HT1080 (cell line): ENCODE results near the gene CD300E. TPM values are rescaled to one million over a fixed set of nuclear protein-coding genes. Genes with fewer than 3 reads are reported as not detected.
A peak's percentile ranks its signal among the peaks of the same experiment; 100 is the strongest.
"Not testable (repeated sequence)": the region's sequence is repeated elsewhere in the genome, so short reads cannot be mapped to it uniquely, and the experiment has no call there.

Source experiments
- DNase-seq: peaks from one replicate; pipeline ENCODE4 v3.0.0-alpha.2; 2015; ENCODE audit warnings: low read depth
- polyA plus RNA-seq, 2 experiments: library from polyadenylated mRNA; depleted of rRNA; stranded (reverse); fragments of >200 nt; gene quantifications; 2 replicates each; pipeline ENCODE4 v1.2.3, GENCODE V29; 2015
- total RNA-seq: library from RNA; depleted of rRNA; stranded (reverse); fragments of >200 nt; shearing (Covaris generic); gene quantifications from 2 replicates; pipeline ENCODE4 v1.2.3, GENCODE V29; 2014; rRNA removed

The CD300E gene
- total RNA-seq = not detected in 2 replicates
- polyA plus RNA-seq (2015; cell fraction: cytosol; rRNA removed) = not detected in 2 replicates
- not detected in 2 replicates for polyA plus RNA-seq (2015; cell fraction: nucleus; rRNA removed)

DNA sequence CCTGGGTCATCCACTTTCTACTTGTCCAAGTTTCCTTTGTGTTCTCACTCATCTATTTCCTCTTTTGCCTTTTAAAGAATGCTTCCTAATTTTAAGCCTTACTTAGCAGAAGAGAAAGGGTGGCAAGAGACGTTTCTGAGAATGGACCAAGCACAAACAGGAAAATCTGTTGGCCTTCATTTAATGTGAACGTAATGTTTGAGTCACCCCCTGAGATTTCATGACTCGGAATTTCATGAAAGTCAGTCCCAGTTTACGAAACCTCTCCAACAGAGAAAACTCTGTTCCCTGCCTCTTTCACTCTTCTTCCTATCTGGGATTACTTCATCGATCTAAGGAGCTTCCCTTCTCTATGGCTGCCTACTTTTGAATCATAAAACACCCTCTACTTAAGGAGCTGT, at the start of gene CD300E:
CD300E (minus strand) TSS at position 46 of the 401 bp plus-strand sequence. CDS start 117 bp downstream, outside the sequence.
- DNase-seq = no peak

DNA sequence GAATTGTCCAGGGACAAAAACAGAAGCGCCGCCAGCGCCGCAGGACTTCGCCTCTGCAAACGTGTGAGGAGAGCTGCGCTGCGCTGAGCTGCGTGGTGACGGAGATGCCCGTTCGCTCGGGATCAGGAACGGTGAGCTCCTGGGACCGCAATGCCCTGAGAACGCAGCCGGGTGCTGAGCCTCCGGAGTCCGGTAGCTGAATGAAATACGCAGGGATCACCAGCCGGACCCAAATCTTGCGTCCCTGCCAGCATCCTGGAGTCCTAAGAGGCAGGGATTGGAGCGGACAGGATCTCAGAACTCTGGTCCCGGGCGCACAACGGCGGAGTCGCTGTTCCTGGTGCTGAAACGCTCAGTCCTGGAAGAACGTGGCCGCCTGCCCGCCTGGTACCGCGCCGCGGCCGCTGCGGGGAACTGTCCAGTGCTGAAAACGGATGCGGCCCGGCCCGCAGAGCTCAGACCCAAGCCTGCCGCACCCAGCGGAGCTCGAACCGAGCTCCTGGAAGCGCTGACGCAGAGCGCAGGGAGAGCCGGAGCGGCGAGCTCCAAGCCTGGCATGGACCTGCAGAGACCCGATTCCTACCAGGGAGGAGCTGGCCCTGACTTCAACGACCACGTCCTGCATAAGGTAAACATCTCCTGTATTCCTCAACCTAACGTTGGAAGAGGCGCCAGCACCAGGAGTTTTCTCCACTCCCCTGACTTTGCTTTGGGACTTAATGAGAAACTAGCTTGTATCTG, 47.7 kb upstream of the CD300E start:
- peak; percentile 68 for DNase-seq

DNA sequence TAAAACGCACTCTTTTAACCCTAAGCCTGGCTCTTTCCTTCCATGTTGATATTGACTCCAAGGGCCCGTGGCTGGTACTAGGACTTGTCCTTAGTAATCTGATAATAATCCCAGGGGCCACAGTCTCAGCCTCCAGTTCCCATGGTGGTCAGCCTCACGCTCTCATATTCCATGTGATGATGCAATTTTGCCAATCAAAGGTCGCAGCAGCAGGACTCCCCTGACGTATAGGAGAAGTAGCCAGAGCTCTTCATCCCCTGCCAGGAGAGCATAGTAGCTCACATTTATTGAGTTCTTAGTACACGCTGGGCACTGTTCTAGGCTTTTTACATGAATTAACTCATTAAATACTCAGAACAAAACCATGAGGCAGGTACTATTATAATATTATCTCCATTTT, 46.8 kb upstream of the CD300E start:
- no peak for DNase-seq

DNA sequence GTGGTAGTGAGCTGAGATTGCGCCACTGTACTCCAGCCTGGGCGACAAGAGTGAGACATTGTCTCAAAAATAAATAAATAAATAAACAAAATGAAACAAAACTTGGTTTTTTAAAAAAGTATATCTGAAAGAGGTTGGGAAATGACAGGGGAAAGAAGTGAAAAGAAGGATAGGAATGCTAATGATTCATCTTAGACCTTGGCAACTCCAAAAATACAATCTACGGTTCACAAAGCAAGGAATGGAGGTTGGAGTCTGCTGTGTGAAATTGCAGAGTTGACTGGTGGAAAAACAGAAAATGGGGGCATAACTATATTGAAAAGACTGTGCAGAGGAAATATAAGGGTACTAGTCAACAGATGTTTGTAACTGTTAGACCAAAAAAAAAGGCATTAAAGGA, 40.0 kb upstream of the CD300E start:
- DNase-seq = no peak

DNA sequence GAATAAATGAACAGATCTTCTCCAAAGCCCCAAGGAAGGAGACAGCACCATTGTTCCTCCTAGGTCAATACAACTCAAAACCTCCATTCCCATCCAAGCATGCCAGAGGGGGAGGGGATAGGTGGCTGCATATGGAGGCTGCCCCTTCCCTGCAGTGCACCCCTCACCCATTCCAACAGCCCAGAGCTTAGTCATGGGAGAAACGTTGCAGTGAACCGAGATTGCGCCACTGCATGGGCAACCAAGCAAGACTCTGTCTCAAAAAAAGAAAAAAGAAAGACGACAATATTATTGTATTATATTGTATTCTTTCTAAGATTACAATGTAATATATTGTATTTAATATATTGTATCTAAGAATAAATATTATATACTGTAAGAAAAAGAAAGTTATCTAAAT, 36.4 kb upstream of the CD300E start:
- no peak for DNase-seq

- DNase-seq = no peak
Measured at GRCh38 chr17:74658620-74659019, 35.1 kb upstream of the CD300E start.

DNA sequence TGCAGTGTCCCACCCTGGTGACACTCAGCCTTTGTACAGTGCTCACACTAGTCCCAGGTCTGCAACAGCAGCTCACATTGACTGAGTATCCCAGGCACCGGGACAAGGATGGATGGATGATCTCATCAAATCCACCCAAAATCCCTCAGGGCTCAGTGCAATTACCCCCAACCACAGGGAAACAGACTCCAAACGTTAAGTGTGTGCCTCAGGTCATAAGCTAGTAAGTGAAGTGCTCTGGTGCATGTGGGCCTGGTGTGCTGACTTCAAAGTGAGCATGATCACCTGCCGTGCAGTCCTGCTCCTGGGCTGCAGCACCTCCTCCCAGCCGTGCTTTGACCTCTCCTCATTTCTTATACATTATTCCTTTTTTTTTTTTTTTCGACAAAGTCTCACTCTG, 31.2 kb upstream of the CD300E start:
- no peak for DNase-seq

DNA sequence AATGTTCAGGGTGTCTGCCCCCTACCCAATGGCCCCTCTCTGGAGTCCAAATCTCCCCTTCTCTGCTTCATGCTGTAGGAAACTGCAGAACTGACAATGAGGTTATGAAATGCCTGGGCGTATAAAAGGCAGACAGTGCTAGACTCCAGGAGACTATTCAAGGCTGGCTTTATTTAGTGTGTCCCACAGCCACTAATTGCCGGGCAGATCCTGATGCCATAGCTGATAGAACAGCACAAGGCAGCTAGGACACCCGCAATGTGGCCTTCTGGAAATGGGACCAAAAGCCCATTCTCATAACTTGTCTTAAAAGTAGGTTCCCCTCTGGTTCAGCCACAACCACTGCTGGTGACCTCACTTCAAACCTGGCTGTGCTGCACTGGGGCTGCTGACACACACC, 28.5 kb upstream of the CD300E start:
- no peak for DNase-seq

DNA sequence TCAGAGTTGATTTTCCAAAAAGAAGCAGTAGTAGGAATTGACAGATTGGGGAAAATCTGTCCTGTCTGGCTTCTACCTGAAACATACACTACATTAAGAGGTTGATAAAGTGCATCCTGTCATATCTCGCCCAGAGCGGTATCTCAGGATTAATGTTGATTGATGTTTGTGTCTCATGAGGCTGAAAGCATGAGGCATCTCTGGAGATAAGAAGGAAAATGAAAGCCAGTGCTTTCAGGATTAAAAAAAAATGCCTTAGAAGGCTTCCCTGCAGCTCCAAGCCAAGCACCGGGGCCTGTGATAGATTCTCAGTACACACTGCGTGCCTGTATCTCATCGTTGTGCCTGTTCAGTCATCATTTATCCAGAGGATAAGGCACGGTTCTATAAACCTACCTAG, 26.4 kb upstream of the CD300E start:
- DNase-seq = no peak

- DNase-seq = no peak
Measured at GRCh38 chr17:74647871-74648672, 24.5 kb upstream of the CD300E start.

- DNase-seq = peak; percentile 50
Measured at GRCh38 chr17:74646231-74646630, 22.7 kb upstream of the CD300E start.

DNA sequence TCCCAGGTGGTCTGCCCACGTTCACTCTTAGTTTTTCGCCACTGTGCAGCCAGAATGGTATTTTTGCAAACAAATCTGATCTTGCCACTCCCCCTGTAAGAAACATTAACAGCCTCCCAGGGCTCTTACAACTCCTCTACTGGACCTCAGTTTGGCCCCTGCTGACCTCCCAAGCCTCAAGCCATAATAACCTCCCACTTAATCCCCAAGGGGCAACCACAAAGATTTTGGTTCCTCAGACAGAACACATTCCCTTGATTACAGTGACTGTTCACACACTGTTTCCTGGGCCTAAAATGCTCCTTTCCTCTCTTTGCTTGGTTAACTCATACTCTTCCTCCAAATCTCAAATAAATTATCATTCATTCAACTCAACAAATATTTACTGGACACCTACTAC, 21.5 kb upstream of the CD300E start:
- no peak for DNase-seq

- DNase-seq = no peak
Measured at GRCh38 chr17:74644419-74644818, 20.9 kb upstream of the CD300E start.

GRCh38 chr17:74643826-74644225, 20.3 kb upstream of the CD300E start:
- DNase-seq = no peak

DNA sequence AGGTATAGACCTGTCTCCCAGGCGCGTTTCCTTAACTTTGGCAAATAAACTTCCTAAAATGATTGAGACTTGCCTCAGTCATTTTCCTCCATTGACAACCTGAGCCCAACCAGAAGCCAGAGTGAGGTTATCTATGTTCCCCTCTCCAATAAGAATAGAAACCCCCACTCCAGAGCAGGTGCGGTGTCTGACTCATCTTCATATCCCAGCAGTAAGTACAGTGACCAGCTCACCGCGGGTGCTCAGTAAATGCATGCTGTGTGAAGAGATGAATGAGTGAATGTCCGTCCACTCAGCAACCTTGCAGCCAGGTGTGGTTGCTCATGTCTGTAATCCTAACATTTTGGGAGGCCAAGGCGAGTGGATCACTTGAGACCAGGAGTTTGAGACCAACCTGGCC, 19.5 kb upstream of the CD300E start:
- DNase-seq = no peak

- DNase-seq = no peak
Measured at GRCh38 chr17:74642556-74642955, 19.0 kb upstream of the CD300E start.

GRCh38 chr17:74641958-74642298, 18.4 kb upstream of the CD300E start:
- no peak for DNase-seq

- DNase-seq = no peak
Measured at GRCh38 chr17:74641224-74641957, 17.9 kb upstream of the CD300E start.

DNA sequence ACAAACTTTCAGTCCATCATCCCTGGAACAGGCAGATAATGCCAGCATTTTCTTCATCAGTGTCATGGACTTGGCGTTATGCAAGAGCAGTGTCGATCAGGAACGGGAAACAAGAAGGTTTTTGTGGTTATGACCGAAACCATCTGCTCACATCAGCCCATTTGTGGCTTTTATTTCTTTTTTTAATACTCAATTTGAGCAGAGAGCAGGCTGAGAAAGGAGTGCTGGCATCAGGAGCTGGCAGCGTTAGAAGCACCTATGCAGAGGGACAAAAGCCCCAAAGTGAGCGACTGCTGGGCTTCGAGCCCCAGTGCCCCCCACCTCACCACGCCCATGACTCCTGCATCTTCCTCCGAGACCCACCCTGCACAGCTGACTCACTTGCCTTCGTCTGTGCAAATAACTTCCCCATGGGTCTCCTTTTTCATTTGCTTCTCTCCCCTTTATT, 16.2 kb upstream of the CD300E start:
- no peak for DNase-seq

- DNase-seq = no peak
Measured at GRCh38 chr17:74637926-74638325, 14.4 kb upstream of the CD300E start.

- DNase-seq = no peak
Measured at GRCh38 chr17:74637265-74637664, 13.7 kb upstream of the CD300E start.

DNA sequence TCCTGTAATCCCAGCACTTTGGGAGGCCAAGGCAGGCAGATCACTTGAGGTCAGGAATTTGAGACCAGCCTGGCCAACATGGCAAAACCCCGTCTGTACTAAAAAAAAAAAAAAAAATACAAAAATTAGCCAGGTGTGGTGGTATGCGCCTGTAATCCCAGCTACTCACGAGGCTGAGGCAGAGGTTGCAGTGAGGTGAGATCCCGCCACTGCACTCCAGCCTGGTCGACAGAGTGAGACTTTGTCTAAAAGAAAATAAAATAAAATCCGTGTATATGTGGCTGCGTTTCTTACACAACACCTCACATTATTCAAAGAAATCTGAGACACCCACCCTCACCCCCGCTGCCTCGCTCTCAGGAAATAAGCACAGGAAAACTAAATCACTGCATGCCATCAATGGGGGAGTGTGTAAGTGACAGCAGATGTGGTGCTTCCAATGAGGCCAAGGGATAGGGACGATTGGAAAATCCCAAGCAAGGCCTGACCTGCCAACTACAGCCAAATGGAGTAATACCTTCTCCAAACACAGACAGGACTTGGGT, 13.1 kb upstream of the CD300E start:
- not testable (repeated sequence) for DNase-seq
